Measurements from ENCODE around the gene MTCH1. TPM values are rescaled to one million over a fixed set of nuclear protein-coding genes. Genes with fewer than 3 reads are reported as not detected.
A peak's percentile ranks its signal among the peaks of the same experiment; 100 is the strongest.

Gene MTCH1
- total and polyA plus RNA-seq, 2 of the 4 experiments (the other 2 are of a cell fraction), result 215 to 263 TPM

- TF ChIP-seq SMC3 (IDR thresholded peaks at IDR 0.05; ENCODE audit: low read depth, low read length) (no peak), MAFK (IDR thresholded peaks at IDR 0.05; ENCODE audit: low read depth, low read length) (no peak), CEBPB (IDR thresholded peaks at IDR 0.05; ENCODE audit: low read depth, low read length) (no peak), CHD1 (IDR thresholded peaks at IDR 0.05; ENCODE audit: low read depth, low read length) (peak; percentile 81; the same call in 1 of the 2 replicates)
- TF ChIP-seq, protein P1, sequence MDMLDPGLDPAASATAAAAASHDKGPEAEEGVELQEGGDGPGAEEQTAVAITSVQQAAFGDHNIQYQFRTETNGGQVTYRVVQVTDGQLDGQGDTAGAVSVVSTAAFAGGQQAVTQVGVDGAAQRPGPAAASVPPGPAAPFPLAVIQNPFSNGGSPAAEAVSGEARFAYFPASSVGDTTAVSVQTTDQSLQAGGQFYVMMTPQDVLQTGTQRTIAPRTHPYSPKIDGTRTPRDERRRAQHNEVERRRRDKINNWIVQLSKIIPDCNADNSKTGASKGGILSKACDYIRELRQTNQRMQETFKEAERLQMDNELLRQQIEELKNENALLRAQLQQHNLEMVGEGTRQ (IDR thresholded peaks at IDR 0.05; ENCODE audit: low read depth, low read length), result peak; percentile 99
Observed at GRCh38 chr6:36985808-36986703, at the start of gene MTCH1 (continued).

All from IMR-90 (cell line).